Psoas muscle (tissue), 8 donors: ENCODE measurements around the gene ASPN. TPM values are rescaled to one million over a fixed set of nuclear protein-coding genes. Genes with fewer than 3 reads are reported as not detected.

Experiments used
- ATAC-seq, 4 donors: fragments of 200-7000 bp; cut with Tn5 transposase; one replicate each; pipeline ENCODE4 v1.9.1; 2020; ENCODE audit warnings: moderate library complexity in 3 of 4, mild to moderate bottlenecking in 2 of 4
- DNase-seq, 2 donors: peaks; one replicate each; pipeline ENCODE4 v3.0.0-alpha.2; 2020
- H3K27ac ChIP-seq: fragments of 200-600 bp; one replicate; pipeline ENCODE4 v1.8.0; 2022
- H3K27me3 ChIP-seq, 3 donors: fragments of 200-600 bp in 1 of 3; one replicate each; pipeline versions ENCODE4 v1.6.1 to v1.8.0; 2013 to 2022; ENCODE audit warnings: low read length in 2 of 3, mild to moderate bottlenecking in 2 of 3, moderate library complexity in 1 of 3; ENCODE audit not compliant: insufficient read depth in 3 of 3
- H3K36me3 ChIP-seq, 2 donors: fragments of 200-600 bp in 1 of 2; one replicate each; pipeline versions ENCODE4 v1.6.1 to v1.8.0; 2013 to 2022; ENCODE audit warnings: low read depth in 1 of 2, mild to moderate bottlenecking in 1 of 2, moderate library complexity in 1 of 2; ENCODE audit not compliant: insufficient read depth in 1 of 2
- H3K4me1 ChIP-seq: fragments of 200-600 bp; one replicate; pipeline ENCODE4 v1.8.0; 2022
- H3K4me3 ChIP-seq: fragments of 200-600 bp; one replicate; pipeline ENCODE4 v1.8.0; 2022; ENCODE audit warnings: mild to moderate bottlenecking
- H3K9me3 ChIP-seq: fragments of 200-600 bp; one replicate; pipeline ENCODE4 v1.8.0; 2022
- CTCF ChIP-seq: fragments of 200-600 bp; IDR thresholded peaks from one replicate; pipeline ENCODE4 v1.8.0; 2022; ENCODE audit warnings: antibody characterized with exemption
- WGBS, 3 donors: extraction: QIAGEN DNeasy Blood & Tissue Kit; methylation state at CpG; one replicate each; pipeline versions ENCODE4 v1.1.6 to v1.1.7; 2013; 5-methylcytosine and 5-hydroxymethylcytosine counted together
- intact Hi-C, 2 donors: fragments of 100-400 bp; cut with DNase I; formaldehyde crosslinking; loops; one replicate each; pipeline versions ENCODE4 v1.11.0 to v1.14.2; 2022
- polyA plus RNA-seq, 3 donors: library from polyadenylated mRNA; stranded (reverse); fragments of 200-250 nt; gene quantifications; one replicate each; pipeline ENCODE4 v1.2.3, GENCODE V29; 2013
- total RNA-seq, 4 donors: library from RNA; stranded (reverse); fragmentation: NEBNext Ultra II Directional in 2 of 4; extraction: Animal tissue kit (Norgen Biotek cat#: 25700) in 2 of 4; gene quantifications; one replicate each; pipeline versions ENCODE4 v1.2.1 to v1.2.4, GENCODE V29; 2021 to 2023
- donor health status: healthy with polysubstance abuse.
- donor health status: DM: no; HTN: no; CAD: no; lungs with moderate emphysema.
- donor health status: Bipolar disorder and iron deficiency.
- donor health status: healthy.
- donor health status: DM: yes; HTN: yes; CAD: no.
- donor health status: DM: no; HTN: no; CAD: no.
- donor health status: DM: no; HTN: no; CAD: no.
- donor health status: DM: yes; HTN: yes; CAD: no.

ASPN gene
- total and polyA plus RNA-seq, 7 donors = 0.52 to 5.7 (median 1.2) TPM

- H3K36me3 ChIP-seq = no peaks in the 10 kb centered on the region
- H3K9me3 ChIP-seq = no peaks in the 10 kb centered on the region
- no peak for TF ChIP-seq CTCF
- intact Hi-C loops = no loop called here
- H3K27ac ChIP-seq = peak overlapping the region; percentile 77
- ATAC-seq = no peak
- peak overlapping the region; percentile 19 for H3K4me3 ChIP-seq
- H3K4me1 ChIP-seq = peaks cover 7% of the 10 kb centered on the region
- no peaks in the 10 kb centered on the region for H3K27me3 ChIP-seq
- DNase-seq = no peak
Observed at GRCh38 chr9:92463387-92463786, 18.9 kb downstream of the ASPN start.

- Histone ChIP-seq H3K27me3 (no peaks in the 10 kb centered on the region), H3K36me3 (no peaks in the 10 kb centered on the region), H3K4me1 (no peaks in the 10 kb centered on the region), H3K4me3 (no peak overlapping the region), H3K9me3 (no peaks in the 10 kb centered on the region), H3K27ac (no peak overlapping the region)
- ATAC-seq = no peak
- no peak for TF ChIP-seq CTCF
- intact Hi-C loops = no loop called here
- WGBS, 3 donors = 98 to 99% (median 98%) methylated on average over 4 of the region's 4 CpGs
- no peak for DNase-seq
Observed at GRCh38 chr9:92457576-92457975, 24.7 kb downstream of the ASPN start.

GRCh38 chr9:92455217-92455616 lies 27.1 kb downstream of the ASPN start:
- Histone ChIP-seq H3K36me3 (no peaks in the 10 kb centered on the region), H3K27ac (no peak overlapping the region), H3K27me3 (no peaks in the 10 kb centered on the region), H3K4me3 (no peak overlapping the region), H3K9me3 (no peaks in the 10 kb centered on the region), H3K4me1 (no peaks in the 10 kb centered on the region)
- no peak for TF ChIP-seq CTCF
- ATAC-seq = no peak
- WGBS, 3 donors = 86 to 93% (median 89%) methylated on average over 3 of the region's 3 CpGs
- intact Hi-C loops = no loop called here
- DNase-seq = no peak

GRCh38 chr9:92446536-92446935 lies 35.8 kb downstream of the ASPN start:
- TF ChIP-seq CTCF = no peak
- Histone ChIP-seq H3K36me3 (no peaks in the 10 kb centered on the region), H3K27me3 (no peaks in the 10 kb centered on the region), H3K4me3 (no peak overlapping the region), H3K4me1 (no peaks in the 10 kb centered on the region), H3K27ac (no peak overlapping the region), H3K9me3 (no peaks in the 10 kb centered on the region)
- intact Hi-C loops = no loop called here
- no peak for DNase-seq
- no peak for ATAC-seq

GRCh38 chr9:92444841-92445240 lies 37.5 kb downstream of the ASPN start:
- intact Hi-C loops = loop anchor here in 1 of 2 donors (5.0 kb wide), 1 partner anchor 103 kb away; no protein-coding TSS in a partner anchor
- Histone ChIP-seq H3K27me3 (no peaks in the 10 kb centered on the region), H3K4me1 (peaks cover 1% of the 10 kb centered on the region), H3K27ac (no peak overlapping the region), H3K4me3 (no peak overlapping the region), H3K9me3 (no peaks in the 10 kb centered on the region), H3K36me3 (no peaks in the 10 kb centered on the region)
- ATAC-seq = no peak
- TF ChIP-seq CTCF = no peak
- WGBS, 3 donors = 70 to 85% (median 83%) methylated on average over 4 of the region's 4 CpGs
- DNase-seq = no peak
